Mammary epithelial cell (primary cell): ENCODE results near the gene COL25A1.

Experiments
- EZH2 ChIP-seq: IDR thresholded peaks from 2 replicates; pipeline ENCODE4 v1.6.1; 2012; ENCODE audit warnings: low read length, inconsistent platforms, borderline replicate concordance
- TF ChIP-seq, protein P1 (sequence below), 2 donors: IDR thresholded peaks in 1 of 2; conservative IDR thresholded peaks in 1 of 2; 2 replicates each; pipeline ENCODE4 v1.5.1; 2011 to 2012; ENCODE audit warnings: inconsistent platforms in 2 of 2, low read length in 2 of 2, mild to moderate bottlenecking in 2 of 2, control low read depth in 1 of 2, low read depth in 1 of 2; ENCODE audit not compliant: insufficient read depth in 1 of 2; ENCODE audit errors: extremely low read depth in 1 of 2

DNA sequence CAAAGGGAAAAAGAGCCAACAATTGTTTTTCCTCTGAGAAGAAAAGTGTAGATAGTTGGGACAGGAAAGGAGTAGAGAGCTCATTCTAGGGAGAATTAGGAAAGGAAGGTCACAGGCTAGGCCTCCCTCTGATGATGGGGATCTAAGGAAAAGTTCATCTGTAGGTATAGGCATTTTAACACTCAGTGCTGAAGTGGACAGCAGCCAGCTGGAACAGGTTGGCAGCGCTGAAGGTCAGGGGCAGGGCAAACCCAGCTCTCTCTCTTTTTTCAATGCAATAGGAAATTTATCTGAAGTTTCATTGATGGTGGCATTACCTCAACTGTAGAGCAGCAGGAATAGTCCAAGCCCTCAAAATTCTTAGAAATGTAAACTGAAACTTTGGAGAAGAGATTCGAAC, 441.1 kb downstream of the COL25A1 start:
- TF ChIP-seq, protein P1, sequence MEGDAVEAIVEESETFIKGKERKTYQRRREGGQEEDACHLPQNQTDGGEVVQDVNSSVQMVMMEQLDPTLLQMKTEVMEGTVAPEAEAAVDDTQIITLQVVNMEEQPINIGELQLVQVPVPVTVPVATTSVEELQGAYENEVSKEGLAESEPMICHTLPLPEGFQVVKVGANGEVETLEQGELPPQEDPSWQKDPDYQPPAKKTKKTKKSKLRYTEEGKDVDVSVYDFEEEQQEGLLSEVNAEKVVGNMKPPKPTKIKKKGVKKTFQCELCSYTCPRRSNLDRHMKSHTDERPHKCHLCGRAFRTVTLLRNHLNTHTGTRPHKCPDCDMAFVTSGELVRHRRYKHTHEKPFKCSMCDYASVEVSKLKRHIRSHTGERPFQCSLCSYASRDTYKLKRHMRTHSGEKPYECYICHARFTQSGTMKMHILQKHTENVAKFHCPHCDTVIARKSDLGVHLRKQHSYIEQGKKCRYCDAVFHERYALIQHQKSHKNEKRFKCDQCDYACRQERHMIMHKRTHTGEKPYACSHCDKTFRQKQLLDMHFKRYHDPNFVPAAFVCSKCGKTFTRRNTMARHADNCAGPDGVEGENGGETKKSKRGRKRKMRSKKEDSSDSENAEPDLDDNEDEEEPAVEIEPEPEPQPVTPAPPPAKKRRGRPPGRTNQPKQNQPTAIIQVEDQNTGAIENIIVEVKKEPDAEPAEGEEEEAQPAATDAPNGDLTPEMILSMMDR (conservative IDR thresholded peaks at IDR 0.05 in 1 of 2, IDR thresholded peaks at IDR 0.05 in 1 of 2; ENCODE audit: extremely low read depth in 1 of 2, insufficient read depth in 1 of 2, low read depth in 1 of 2, low read length in 2 of 2): no peak
- TF ChIP-seq EZH2: no peak
